NCI-H146 treated with DMSO at 0.1 percent for 48 hours (cell line): ENCODE data around the gene LAMA2.
A peak's percentile ranks its signal among the peaks of the same experiment; 100 is the strongest.

Experiments used
- DNase-seq: peaks from one replicate; lab custom pipeline; 2025; ENCODE audit not compliant: unreplicated experiment; lab: John Stamatoyannopoulos, UW

LAMA2 gene

DNA sequence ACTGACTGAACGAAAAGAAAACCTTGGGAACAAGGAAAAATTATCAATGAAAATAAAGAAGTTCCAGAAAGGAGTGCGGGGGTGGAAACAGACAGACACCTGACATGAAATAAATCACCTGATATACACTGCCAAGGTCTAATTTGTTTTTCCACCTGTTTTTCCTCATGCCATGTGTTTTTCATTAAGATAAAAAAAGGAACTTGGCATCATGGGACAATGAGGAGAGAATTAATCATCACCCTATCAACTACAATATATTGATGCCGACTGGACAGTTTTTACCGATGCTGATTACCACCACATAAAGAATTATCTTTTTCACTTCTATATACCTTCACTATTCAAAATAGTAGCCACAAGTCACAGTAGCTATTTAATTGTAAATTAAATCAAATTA is 593.9 kb downstream of the LAMA2 start:
- DNase-seq: no peak

DNA sequence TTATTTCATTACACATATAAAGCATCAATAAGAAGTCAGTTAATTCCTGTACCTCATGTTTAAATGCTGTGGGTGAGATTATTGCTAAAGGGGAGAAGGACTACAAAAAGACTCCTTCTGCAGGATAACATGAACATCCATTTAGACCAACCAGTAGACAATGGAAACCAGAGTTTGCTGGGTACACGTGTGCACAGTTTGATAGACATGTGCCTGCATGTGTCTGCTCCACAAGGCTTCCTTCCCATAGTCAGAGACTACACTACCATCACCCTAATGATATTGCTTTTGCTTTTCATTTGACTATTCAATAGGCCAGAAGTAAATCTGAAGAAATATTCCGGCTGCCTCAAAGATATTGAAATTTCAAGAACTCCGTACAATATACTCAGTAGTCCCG is 595.4 kb downstream of the LAMA2 start:
- DNase-seq: no peak

DNA sequence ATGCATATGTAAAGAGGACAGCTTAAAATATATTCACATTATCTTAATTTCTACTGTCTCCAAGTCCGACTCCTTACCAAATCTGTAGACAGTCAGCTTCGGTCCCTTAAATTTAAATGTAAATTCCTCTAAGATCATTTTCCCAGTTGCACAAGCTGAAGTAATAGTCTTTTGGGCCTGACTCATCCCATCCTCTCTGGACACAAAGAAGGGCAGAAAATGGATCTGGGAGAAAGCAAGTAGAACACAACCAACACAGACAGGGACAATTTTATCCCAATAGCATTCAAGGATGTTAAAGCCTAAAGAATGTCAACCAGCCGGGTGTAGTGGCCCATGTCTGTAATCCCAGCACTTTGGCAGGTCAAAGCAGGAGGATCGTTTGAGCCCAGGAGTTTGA is 598.8 kb downstream of the LAMA2 start:
- DNase-seq: no peak

- peak; percentile 40 for DNase-seq
These were observed 602.8 kb downstream of the LAMA2 start for GRCh38 chr6:129485746-129486145.

- no peak for DNase-seq
These were observed 603.4 kb downstream of the LAMA2 start for GRCh38 chr6:129486327-129486726.

DNA sequence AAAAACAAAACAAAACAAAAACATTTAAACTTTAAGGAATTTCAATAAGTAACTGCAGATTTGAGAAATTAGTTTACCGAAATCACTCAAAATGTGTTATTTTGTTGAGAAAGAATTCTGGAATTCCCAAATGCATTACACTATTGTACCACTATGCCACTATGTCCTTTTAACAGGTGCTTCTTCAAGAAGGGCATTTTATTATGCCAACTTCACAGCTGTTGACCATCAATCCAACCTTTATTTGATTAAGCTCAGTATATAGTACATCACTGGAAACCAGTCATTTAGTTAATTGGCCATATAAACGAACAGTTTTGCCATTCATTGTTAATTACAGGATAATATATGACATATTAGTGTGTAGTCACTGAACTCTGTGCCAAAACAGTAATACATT is 605.4 kb downstream of the LAMA2 start:
- peak; percentile 95 for DNase-seq

GRCh38 chr6:129489215-129489765 is 606.4 kb downstream of the LAMA2 start:
- no peak for DNase-seq

- no peak for DNase-seq
These were observed 607.8 kb downstream of the LAMA2 start for GRCh38 chr6:129490521-129491255.

- DNase-seq: no peak
These were observed 608.5 kb downstream of the LAMA2 start for GRCh38 chr6:129491436-129491835.

GRCh38 chr6:129492260-129492659 is 609.3 kb downstream of the LAMA2 start:
- DNase-seq: no peak

- DNase-seq: no peak
These were observed 610.5 kb downstream of the LAMA2 start for GRCh38 chr6:129493354-129493902.

- no peak for DNase-seq
These were observed 611.2 kb downstream of the LAMA2 start for GRCh38 chr6:129494099-129494498.

DNA sequence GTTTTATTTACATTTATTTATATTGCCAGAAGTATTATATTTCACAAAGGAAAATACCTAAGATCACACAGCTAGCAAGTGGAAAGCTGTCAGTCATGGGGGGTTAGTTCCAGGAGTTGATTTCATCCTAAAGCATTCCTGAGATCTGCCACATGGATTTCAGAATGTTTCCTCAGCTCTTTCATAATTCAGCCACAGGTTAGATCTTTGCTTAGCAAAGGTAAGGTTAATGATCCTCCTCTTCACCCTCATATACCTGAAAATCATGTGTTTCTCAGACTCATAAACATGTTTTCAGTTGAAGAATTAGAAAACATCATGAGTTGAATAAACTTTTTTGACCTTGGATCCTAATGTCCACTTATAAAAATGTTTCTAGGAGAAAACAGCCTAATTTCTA is 611.6 kb downstream of the LAMA2 start:
- no peak for DNase-seq

DNA sequence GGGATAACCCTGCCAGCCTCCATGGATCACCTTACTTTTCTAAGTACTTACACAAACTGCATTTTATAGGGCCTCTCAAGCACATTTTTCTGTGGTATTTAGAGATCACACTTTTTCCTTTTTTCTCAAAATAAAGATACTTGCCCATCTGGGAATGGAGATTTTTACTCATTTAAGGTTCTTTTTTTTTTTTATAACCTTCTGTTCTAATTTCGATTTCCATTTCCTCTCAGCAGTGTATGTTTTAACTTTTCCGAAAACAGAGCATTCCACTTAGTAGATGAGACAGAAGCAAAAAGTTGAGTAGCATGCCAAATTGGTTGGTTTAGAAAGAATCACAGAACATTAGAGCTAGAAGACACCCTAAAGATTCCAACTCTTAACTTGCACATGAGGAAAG is 612.7 kb downstream of the LAMA2 start:
- DNase-seq: no peak

GRCh38 chr6:129497481-129498441 is 614.8 kb downstream of the LAMA2 start:
- no peak for DNase-seq

- no peak for DNase-seq
These were observed 615.6 kb downstream of the LAMA2 start for GRCh38 chr6:129498541-129498940.

- DNase-seq: peak; percentile 60
These were observed 616.3 kb downstream of the LAMA2 start for GRCh38 chr6:129498950-129499842.

DNA sequence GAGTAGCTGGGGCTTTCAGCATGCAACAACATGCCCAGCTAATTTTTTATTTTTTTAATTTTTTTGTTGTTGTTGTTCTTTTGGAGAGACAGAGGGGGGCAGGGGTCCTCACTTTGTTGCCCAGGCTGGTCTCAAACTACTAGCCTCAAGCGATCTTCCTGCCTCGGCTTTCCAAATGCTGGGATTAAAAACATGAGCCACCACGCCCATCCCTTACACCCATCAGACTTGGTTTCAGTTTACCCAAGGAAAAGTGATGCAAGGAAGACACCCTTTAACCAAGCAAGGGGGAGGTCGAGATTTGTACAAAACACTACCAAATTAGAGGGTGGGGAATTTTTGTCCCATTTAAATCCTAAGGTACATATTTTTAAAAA is 616.9 kb downstream of the LAMA2 start:
- DNase-seq: no peak

DNA sequence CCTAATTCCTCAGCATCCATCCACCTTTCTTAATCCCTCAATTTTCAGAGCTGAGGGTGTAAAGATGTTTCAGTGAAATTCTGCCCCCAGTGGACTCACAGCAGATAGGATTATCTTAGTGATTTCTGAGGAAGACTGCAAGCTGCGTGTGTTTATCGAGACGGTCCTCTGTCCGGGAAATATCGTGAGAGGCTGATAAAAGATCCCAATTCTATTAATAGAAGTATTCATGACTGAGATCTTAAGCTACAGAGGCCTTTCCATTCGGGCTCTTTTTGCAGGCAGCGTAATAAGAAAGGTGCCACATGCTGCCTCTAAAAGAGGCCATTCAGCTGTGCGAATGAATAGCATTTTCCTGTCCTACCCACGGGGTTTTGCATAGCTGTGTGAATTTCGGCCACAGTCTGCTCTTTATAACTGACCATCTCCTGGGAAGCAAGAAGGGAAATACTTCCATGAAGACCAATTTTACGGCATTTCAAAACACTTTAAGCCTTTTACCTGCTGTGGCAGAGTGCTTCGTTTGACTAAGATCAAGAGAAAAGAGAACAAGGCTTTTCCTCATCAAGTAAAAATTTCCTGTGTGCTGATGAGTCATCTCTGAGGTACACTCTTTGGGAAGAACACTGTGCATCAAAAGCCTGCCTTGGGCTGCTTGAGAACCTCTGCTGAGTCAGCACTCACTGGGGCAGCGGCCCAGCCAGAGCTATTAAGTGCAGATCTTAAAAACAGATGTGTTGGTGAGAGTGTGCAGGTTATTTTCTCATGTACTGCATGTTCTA is 618.2 kb downstream of the LAMA2 start:
- no peak for DNase-seq
